Spleen (tissue), 7 donors: ENCODE results near the gene CAMK1D.

ENCODE experiments used
- CTCF ChIP-seq, 11 experiments: fragments of 200-600 bp in 7 of 11; fragments of 450-650 bp in 4 of 11; sonication (generic) in 4 of 11; IDR thresholded peaks in 8 of 11; conservative IDR thresholded peaks in 3 of 11; 1 replicate in 7 of 11; 2 replicates in 4 of 11; pipeline versions ENCODE4 v1.4.0 to v1.8.0; 2016 to 2021; ENCODE audit warnings: antibody characterized with exemption in 11 of 11, inconsistent platforms in 4 of 11, mild to moderate bottlenecking in 1 of 11
- POLR2A ChIP-seq, 3 donors: fragments of 450-650 bp; IDR thresholded peaks; one replicate each; pipeline ENCODE4 v1.5.1; 2017; ENCODE audit warnings: antibody characterized with exemption in 3 of 3, mild to moderate bottlenecking in 1 of 3
- POLR2AphosphoS5 ChIP-seq, 3 donors: sonication (generic); formaldehyde crosslinking; IDR thresholded peaks; one replicate each; pipeline ENCODE4 v1.5.1; 2017; ENCODE audit warnings: antibody characterized with exemption in 3 of 3
- donor health status: DM: no; HTN: no; CAD: no; lungs with moderate emphysema.
- donor health status: DM: no; HTN: no; CAD: no.
- donor health status: DM: no; HTN: no; CAD: no.

GRCh38 chr10:12550994-12551393 is 201.6 kb downstream of the CAMK1D start:
- no peak for TF ChIP-seq CTCF (IDR thresholded peaks at IDR 0.05 in 8 of 11, conservative IDR thresholded peaks at IDR 0.05 in 3 of 11)
- TF ChIP-seq POLR2AphosphoS5 (IDR thresholded peaks at IDR 0.05), result no peak
- TF ChIP-seq POLR2A (IDR thresholded peaks at IDR 0.05), result no peak
